ENCODE results near the gene CNNM2. TPM values are rescaled to one million over a fixed set of nuclear protein-coding genes. Genes with fewer than 3 reads are reported as not detected.
A peak's percentile ranks its signal among the peaks of the same experiment; 100 is the strongest.

The CNNM2 gene
- total and polyA plus RNA-seq, 11 donors, result 1.3 to 6.3 (median 3.4) TPM

DNA sequence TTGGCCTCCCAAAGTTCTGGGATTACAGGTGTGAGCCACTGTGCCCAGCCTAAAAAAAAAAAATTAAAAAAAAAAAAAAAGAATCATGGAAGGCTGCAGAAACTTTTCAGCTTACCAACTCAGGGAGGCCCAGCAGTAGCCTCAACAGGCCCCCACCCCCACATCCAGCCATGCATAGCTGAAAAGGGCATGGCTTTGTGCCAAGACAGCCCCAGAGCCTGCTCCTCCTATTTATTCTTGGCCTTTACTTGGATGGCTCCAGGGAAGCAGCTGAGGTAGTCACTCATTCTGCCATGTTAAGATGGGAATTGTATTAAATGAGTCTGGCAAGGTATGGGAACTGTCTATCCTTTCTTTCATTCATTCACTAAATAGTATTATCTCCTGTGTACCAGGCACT is 13.7 kb upstream of the CNNM2 start:
- TF ChIP-seq POLR2A (IDR thresholded peaks at IDR 0.05), result no peak
- TF ChIP-seq, protein P1, sequence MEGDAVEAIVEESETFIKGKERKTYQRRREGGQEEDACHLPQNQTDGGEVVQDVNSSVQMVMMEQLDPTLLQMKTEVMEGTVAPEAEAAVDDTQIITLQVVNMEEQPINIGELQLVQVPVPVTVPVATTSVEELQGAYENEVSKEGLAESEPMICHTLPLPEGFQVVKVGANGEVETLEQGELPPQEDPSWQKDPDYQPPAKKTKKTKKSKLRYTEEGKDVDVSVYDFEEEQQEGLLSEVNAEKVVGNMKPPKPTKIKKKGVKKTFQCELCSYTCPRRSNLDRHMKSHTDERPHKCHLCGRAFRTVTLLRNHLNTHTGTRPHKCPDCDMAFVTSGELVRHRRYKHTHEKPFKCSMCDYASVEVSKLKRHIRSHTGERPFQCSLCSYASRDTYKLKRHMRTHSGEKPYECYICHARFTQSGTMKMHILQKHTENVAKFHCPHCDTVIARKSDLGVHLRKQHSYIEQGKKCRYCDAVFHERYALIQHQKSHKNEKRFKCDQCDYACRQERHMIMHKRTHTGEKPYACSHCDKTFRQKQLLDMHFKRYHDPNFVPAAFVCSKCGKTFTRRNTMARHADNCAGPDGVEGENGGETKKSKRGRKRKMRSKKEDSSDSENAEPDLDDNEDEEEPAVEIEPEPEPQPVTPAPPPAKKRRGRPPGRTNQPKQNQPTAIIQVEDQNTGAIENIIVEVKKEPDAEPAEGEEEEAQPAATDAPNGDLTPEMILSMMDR (IDR thresholded peaks at IDR 0.05), result no peak
- Histone ChIP-seq H3K4me1 (no peaks in the 10 kb centered on the region), H3K27me3 (no peaks in the 10 kb centered on the region), H3K27ac (no peak overlapping the region), H3K4me3 (no peak overlapping the region), H3K9me3 (no peaks in the 10 kb centered on the region), H3K36me3 (peaks cover 0 to 17% (median 0%) of the 10 kb centered on the region in 9 donors)
- ATAC-seq (peak in 2 of 4 donors; percentile 11 to 50), DNase-seq (peak in 1 of 5 donors; percentile 41)
- intact Hi-C loops (cut with DNase I), result loop anchor here in 4 of 10 donors (5.0 kb wide), 3 partner anchors 37 to 177 kb away; partner anchors contain the start of genes CYP17A1 (in 2 of the 4) and AS3MT (in 1 of the 4)

DNA sequence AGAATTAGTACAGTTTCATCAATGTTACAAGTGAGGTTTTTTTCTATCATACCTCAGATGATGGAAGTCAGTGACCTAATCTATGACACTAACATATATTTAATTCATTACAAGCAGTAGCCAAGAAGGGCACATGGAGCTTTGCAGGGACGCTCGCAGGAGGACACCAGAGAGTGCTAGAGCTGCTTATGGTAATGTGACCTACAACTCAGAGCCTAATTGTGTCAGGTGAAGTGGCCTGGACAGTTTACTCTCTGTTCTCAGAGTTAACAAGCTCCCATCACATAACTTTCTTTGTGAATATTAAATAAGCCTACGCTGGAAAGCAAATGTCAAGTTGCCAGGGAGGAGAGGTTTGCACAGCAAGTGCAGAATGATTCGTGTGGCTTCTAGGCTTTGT is 11.6 kb upstream of the CNNM2 start:
- Histone ChIP-seq H3K9me3 (no peaks in the 10 kb centered on the region), H3K27ac (no peak overlapping the region), H3K4me1 (no peaks in the 10 kb centered on the region), H3K36me3 (peaks cover 0 to 6% (median 0%) of the 10 kb centered on the region in 9 donors), H3K27me3 (no peaks in the 10 kb centered on the region), H3K4me3 (no peak overlapping the region)
- DNase-seq (no peak), ATAC-seq (peak in 3 of 4 donors; percentile 38 to 63 (median 58))
- no peak for TF ChIP-seq POLR2A (IDR thresholded peaks at IDR 0.05)
- TF ChIP-seq, protein P1 (IDR thresholded peaks at IDR 0.05), result no peak
- WGBS, 4 donors, result 47 to 83% (median 58%) methylated on average over 4 of the region's 4 CpGs
- intact Hi-C loops (cut with DNase I), result loop anchor here in 1 of 10 donors (5.0 kb wide), 1 partner anchor 74 kb away; no protein-coding TSS in a partner anchor

DNA sequence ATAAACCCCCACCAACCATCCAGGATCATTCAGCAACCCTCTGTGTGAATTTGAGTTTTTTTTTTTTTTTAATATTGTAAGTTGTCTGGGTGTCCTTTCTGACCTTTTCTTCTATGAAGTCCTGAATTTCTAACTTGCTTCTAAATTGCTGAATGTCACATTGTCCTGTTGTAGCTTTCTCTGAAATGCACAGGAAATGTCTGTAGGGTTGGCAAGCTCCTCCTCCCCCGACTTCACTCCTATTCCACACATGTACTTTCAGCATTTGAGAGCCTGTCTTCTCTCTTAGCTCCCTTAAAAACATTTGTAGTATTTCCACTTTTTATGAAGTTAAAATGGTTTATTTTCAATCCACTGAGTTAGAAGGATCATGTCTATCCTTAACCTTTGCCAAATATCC is 3.3 kb upstream of the CNNM2 start:
- TF ChIP-seq, protein P1 (IDR thresholded peaks at IDR 0.05), result no peak
- TF ChIP-seq POLR2A (IDR thresholded peaks at IDR 0.05), result no peak
- ATAC-seq, result no peak
- Histone ChIP-seq H3K36me3 (no peaks in the 10 kb centered on the region), H3K4me3 (no peak overlapping the region), H3K9me3 (no peaks in the 10 kb centered on the region), H3K27me3 (no peaks in the 10 kb centered on the region), H3K4me1 (peaks cover 0 to 26% (median 11%) of the 10 kb centered on the region in 12 donors), H3K27ac (no peak overlapping the region)
- WGBS, 4 donors, result 50 to 63% (median 62%) methylated on average over 1 of the region's 1 CpG
- intact Hi-C loops (cut with DNase I), result loop anchor here in 7 of 10 donors (5.0 to 10.0 kb wide), 5 partner anchors 138 to 420 kb away; no protein-coding TSS in a partner anchor
- DNase-seq, result no peak

DNA sequence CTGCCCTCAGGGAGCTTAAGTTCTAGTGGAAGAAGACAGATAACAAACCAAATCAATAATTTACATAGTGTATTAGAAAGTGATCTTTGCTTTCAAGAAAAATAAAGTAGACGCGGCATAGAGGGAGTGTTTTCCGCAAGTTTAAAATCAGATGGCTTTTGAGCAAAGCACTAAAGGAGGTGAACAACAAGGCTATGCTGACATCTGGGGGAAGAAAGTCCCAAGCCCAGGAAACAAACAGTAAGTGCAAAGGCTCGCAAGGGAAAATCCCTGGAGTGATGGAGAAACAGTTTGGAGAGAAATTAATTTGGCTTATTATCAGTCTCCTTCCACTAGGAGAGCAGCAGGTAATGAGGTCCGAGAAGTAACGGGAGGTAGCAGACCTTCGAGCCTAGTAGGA is 1.9 kb upstream of the CNNM2 start:
- DNase-seq (no peak), ATAC-seq (no peak)
- no peak overlapping the region for H3K4me3 ChIP-seq
- no peaks in the 10 kb centered on the region for H3K27me3 ChIP-seq
- H3K9me3 ChIP-seq, result no peaks in the 10 kb centered on the region
- no peaks in the 10 kb centered on the region for H3K36me3 ChIP-seq
- no peak for TF ChIP-seq POLR2A (IDR thresholded peaks at IDR 0.05)
- TF ChIP-seq, protein P1 (IDR thresholded peaks at IDR 0.05), result no peak
- 82 to 89% (median 86%) methylated on average over 7 of the region's 7 CpGs for WGBS, 4 donors
- intact Hi-C loops (cut with DNase I), result loop anchor here (2.0 to 10.0 kb wide), 9 partner anchors 136 to 419 kb away; partner anchors contain the start of gene RPEL1 (in 4 of the 10)
- H3K4me1 ChIP-seq, result peaks cover 0 to 39% (median 23%) of the 10 kb centered on the region in 12 donors
- H3K27ac ChIP-seq, result no peak overlapping the region

Data from heart left ventricle (tissue), 16 donors.